Smooth muscle cell (in vitro differentiated cells): ENCODE results near the gene FADS3. TPM values are rescaled to one million over a fixed set of nuclear protein-coding genes. Genes with fewer than 3 reads are reported as not detected.

Source experiments
- DNase-seq: peaks from one replicate; lab custom pipeline; 2025; ENCODE audit not compliant: unreplicated experiment; lab: John Stamatoyannopoulos, UW
- H2AFZ ChIP-seq: fragments of 200-600 bp; sonication (generic); 2 replicates; pipeline ENCODE4 v1.6.0; 2016; ENCODE audit warnings: antibody characterized with exemption, low read depth, mild to moderate bottlenecking
- H3F3A ChIP-seq: fragments of 200-600 bp; sonication (generic); 2 replicates; pipeline ENCODE4 v1.6.0; 2017; ENCODE audit warnings: antibody characterized with exemption, low read depth
- H3K27ac ChIP-seq: fragments of 200-600 bp; sonication (generic); 2 replicates; pipeline ENCODE4 v1.5.1; 2016; ENCODE audit warnings: low read depth, mild to moderate bottlenecking
- H3K27me3 ChIP-seq: fragments of 200-600 bp; sonication (generic); 2 replicates; pipeline ENCODE4 v1.6.1; 2016; ENCODE audit warnings: low read depth, mild to moderate bottlenecking
- H3K36me3 ChIP-seq: fragments of 200-600 bp; sonication (generic); 2 replicates; pipeline ENCODE4 v1.5.1; 2016; ENCODE audit warnings: low read depth
- H3K4me1 ChIP-seq: fragments of 200-600 bp; sonication (generic); 2 replicates; pipeline ENCODE4 v1.5.1; 2016; ENCODE audit warnings: low read depth
- H3K4me2 ChIP-seq: fragments of 200-600 bp; sonication (generic); 2 replicates; pipeline ENCODE4 v1.6.0; 2016; ENCODE audit warnings: mild to moderate bottlenecking
- H3K4me3 ChIP-seq: fragments of 200-600 bp; sonication (generic); 2 replicates; pipeline ENCODE4 v1.5.1; 2016; ENCODE audit warnings: mild to moderate bottlenecking
- H3K79me2 ChIP-seq: fragments of 200-600 bp; sonication (generic); 2 replicates; pipeline ENCODE4 v1.6.0; 2016; ENCODE audit warnings: low read depth, mild to moderate bottlenecking
- H3K9ac ChIP-seq: fragments of 200-600 bp; sonication (generic); 2 replicates; pipeline ENCODE4 v1.6.0; 2016; ENCODE audit warnings: low read depth
- H3K9me3 ChIP-seq: fragments of 200-600 bp; sonication (generic); replicated peaks from 2 replicates; pipeline ENCODE4 v1.5.1; 2016; ENCODE audit warnings: low read depth
- H4K20me1 ChIP-seq: fragments of 200-600 bp; sonication (generic); 2 replicates; pipeline ENCODE4 v1.6.0; 2016; ENCODE audit warnings: low read depth
- CTCF ChIP-seq: fragments of 200-600 bp; sonication (generic); IDR thresholded peaks from 2 replicates; pipeline ENCODE4 v1.5.1; 2017; ENCODE audit warnings: borderline replicate concordance, mild to moderate bottlenecking, antibody characterized with exemption; ENCODE audit not compliant: insufficient read depth, poor library complexity, severe bottlenecking
- WGBS: methylation state at CpG from one replicate; pipeline ENCODE4 v1.1.7; 2016; ENCODE audit warnings: low lambda C conversion rate; 5-methylcytosine and 5-hydroxymethylcytosine counted together
- polyA plus RNA-seq: library from polyadenylated mRNA; unstranded; fragments of >200 nt; fragmentation: Nextera tagmentation; extraction: Ambion mirVana; gene quantifications from 2 replicates; pipeline ENCODE4 v1.2.1, GENCODE V29; 2016
- total RNA-seq: library from RNA; depleted of rRNA; stranded (reverse); fragments of >200 nt; gene quantifications from 2 replicates; pipeline ENCODE4 v1.2.3, GENCODE V29; 2014

FADS3 gene
- total and polyA plus RNA-seq, 2 experiments from 2014 or later, result 8.9 to 13.8 TPM

- no peak overlapping the region for H3K4me3 ChIP-seq
- peaks cover 79% of the 10 kb centered on the region for H4K20me1 ChIP-seq
- H3K4me2 ChIP-seq, result no peak overlapping the region
- no peak overlapping the region for H3K9ac ChIP-seq
- peaks cover 5% of the 10 kb centered on the region for H3F3A ChIP-seq
- no peaks in the 10 kb centered on the region for H3K4me1 ChIP-seq
- no peaks in the 10 kb centered on the region for H3K9me3 ChIP-seq
- H3K27me3 ChIP-seq, result no peaks in the 10 kb centered on the region
- no peak overlapping the region for H3K27ac ChIP-seq
- H2AFZ ChIP-seq, result no peak overlapping the region
- H3K36me3 ChIP-seq, result peaks cover 13% of the 10 kb centered on the region
- DNase-seq, result no peak
- peaks cover 29% of the 10 kb centered on the region for H3K79me2 ChIP-seq
- TF ChIP-seq CTCF, result no peak
- 97% methylated on average over 7 of the region's 7 CpGs for WGBS
Measured at GRCh38 chr11:61842528-61842820, 48.9 kb downstream of the FADS3 start.

GRCh38 chr11:61841636-61842527, 49.5 kb downstream of the FADS3 start:
- no peak overlapping the region for H3K9ac ChIP-seq
- no peak overlapping the region for H3K27ac ChIP-seq
- H3K4me1 ChIP-seq, result no peaks in the 10 kb centered on the region
- 95% methylated on average over 12 of the region's 12 CpGs for WGBS
- no peak overlapping the region for H3K4me3 ChIP-seq
- DNase-seq, result no peak
- H3K36me3 ChIP-seq, result peaks cover 13% of the 10 kb centered on the region
- no peak overlapping the region for H2AFZ ChIP-seq
- no peaks in the 10 kb centered on the region for H3K9me3 ChIP-seq
- H3K27me3 ChIP-seq, result no peaks in the 10 kb centered on the region
- H3F3A ChIP-seq, result peaks cover 5% of the 10 kb centered on the region
- TF ChIP-seq CTCF, result no peak
- H4K20me1 ChIP-seq, result peaks cover 82% of the 10 kb centered on the region
- peaks cover 35% of the 10 kb centered on the region for H3K79me2 ChIP-seq
- no peak overlapping the region for H3K4me2 ChIP-seq

GRCh38 chr11:61840371-61840770, 51.0 kb downstream of the FADS3 start:
- no peak for TF ChIP-seq CTCF
- Histone ChIP-seq H3K4me1 (no peaks in the 10 kb centered on the region), H4K20me1 (peaks cover 88% of the 10 kb centered on the region), H2AFZ (no peak overlapping the region), H3K4me2 (no peak overlapping the region), H3F3A (peaks cover 5% of the 10 kb centered on the region), H3K36me3 (peaks cover 13% of the 10 kb centered on the region), H3K27ac (no peak overlapping the region), H3K9me3 (no peaks in the 10 kb centered on the region), H3K4me3 (no peak overlapping the region), H3K79me2 (peaks cover 50% of the 10 kb centered on the region), H3K27me3 (no peaks in the 10 kb centered on the region), H3K9ac (no peak overlapping the region)
- DNase-seq, result no peak
- 93% methylated on average over 7 of the region's 7 CpGs for WGBS

- H3K4me1 ChIP-seq, result no peaks in the 10 kb centered on the region
- H3K4me3 ChIP-seq, result no peak overlapping the region
- H3K27ac ChIP-seq, result no peak overlapping the region
- no peak overlapping the region for H3K4me2 ChIP-seq
- H3K9ac ChIP-seq, result no peak overlapping the region
- DNase-seq, result no peak
- H3K79me2 ChIP-seq, result peaks cover 56% of the 10 kb centered on the region
- TF ChIP-seq CTCF, result no peak
- H3K27me3 ChIP-seq, result no peaks in the 10 kb centered on the region
- H2AFZ ChIP-seq, result no peak overlapping the region
- peaks cover 5% of the 10 kb centered on the region for H3F3A ChIP-seq
- H4K20me1 ChIP-seq, result peaks cover 91% of the 10 kb centered on the region
- H3K9me3 ChIP-seq, result no peaks in the 10 kb centered on the region
- 96% methylated on average over 2 of the region's 2 CpGs for WGBS
- peaks cover 13% of the 10 kb centered on the region for H3K36me3 ChIP-seq
Measured at GRCh38 chr11:61839742-61840141, 51.6 kb downstream of the FADS3 start.
